Measurements from ENCODE around the gene KLF12.

Gene KLF12

GRCh38 chr13:74134221-74134776 lies at the start of gene KLF12:
TSS of gene KLF12 (minus strand) at chr13:74134404.
- DNase-seq (ENCODE audit: low spot score) = peak; percentile 70

- no peak for DNase-seq (ENCODE audit: low spot score)
Measured at GRCh38 chr13:74182491-74182890, 48.3 kb upstream of the KLF12 start.

GRCh38 chr13:74174810-74175209 lies 40.6 kb upstream of the KLF12 start:
- DNase-seq (ENCODE audit: low spot score) = no peak

- no peak for DNase-seq (ENCODE audit: low spot score)
Measured at GRCh38 chr13:74173822-74174221, 39.6 kb upstream of the KLF12 start.

- DNase-seq (ENCODE audit: low spot score) = no peak
Measured at GRCh38 chr13:74171641-74172040, 37.4 kb upstream of the KLF12 start.

GRCh38 chr13:74169676-74170075 lies 35.5 kb upstream of the KLF12 start:
- DNase-seq (ENCODE audit: low spot score) = no peak

GRCh38 chr13:74168263-74168675 lies 34.1 kb upstream of the KLF12 start:
- DNase-seq (ENCODE audit: low spot score) = peak; percentile 12

GRCh38 chr13:74166261-74167004 lies 32.2 kb upstream of the KLF12 start:
- DNase-seq (ENCODE audit: low spot score) = no peak

- no peak for DNase-seq (ENCODE audit: low spot score)
Measured at GRCh38 chr13:74162782-74163181, 28.6 kb upstream of the KLF12 start.

GRCh38 chr13:74162135-74162534 lies 27.9 kb upstream of the KLF12 start:
- DNase-seq (ENCODE audit: low spot score) = peak; percentile 7

GRCh38 chr13:74158571-74159352 lies 24.6 kb upstream of the KLF12 start:
- no peak for DNase-seq (ENCODE audit: low spot score)

GRCh38 chr13:74158028-74158427 lies 23.8 kb upstream of the KLF12 start:
- DNase-seq (ENCODE audit: low spot score) = no peak

GRCh38 chr13:74154981-74155380 lies 20.8 kb upstream of the KLF12 start:
- DNase-seq (ENCODE audit: low spot score) = no peak

GRCh38 chr13:74153316-74153715 lies 19.1 kb upstream of the KLF12 start:
- DNase-seq (ENCODE audit: low spot score) = no peak

- no peak for DNase-seq (ENCODE audit: low spot score)
Measured at GRCh38 chr13:74151859-74152258, 17.7 kb upstream of the KLF12 start.

GRCh38 chr13:74148352-74148751 lies 14.1 kb upstream of the KLF12 start:
- no peak for DNase-seq (ENCODE audit: low spot score)

- DNase-seq (ENCODE audit: low spot score) = no peak
Measured at GRCh38 chr13:74145249-74145975, 11.2 kb upstream of the KLF12 start.

GRCh38 chr13:74144269-74144668 lies 10.1 kb upstream of the KLF12 start:
- DNase-seq (ENCODE audit: low spot score) = no peak

- DNase-seq (ENCODE audit: low spot score) = no peak
Measured at GRCh38 chr13:74142257-74142656, 8.1 kb upstream of the KLF12 start.

- no peak for DNase-seq (ENCODE audit: low spot score)
Measured at GRCh38 chr13:74138241-74138640, 4.0 kb upstream of the KLF12 start.

GRCh38 chr13:74136084-74136658 lies 2.0 kb upstream of the KLF12 start:
- peak; percentile 28 for DNase-seq (ENCODE audit: low spot score)
